Measurements from ENCODE around the gene ICOS.
A peak's percentile ranks its signal among the peaks of the same experiment; 100 is the strongest.
"Not testable (repeated sequence)": the region's sequence is repeated elsewhere in the genome, so short reads cannot be mapped to it uniquely, and the experiment has no call there.

Gene ICOS

DNA sequence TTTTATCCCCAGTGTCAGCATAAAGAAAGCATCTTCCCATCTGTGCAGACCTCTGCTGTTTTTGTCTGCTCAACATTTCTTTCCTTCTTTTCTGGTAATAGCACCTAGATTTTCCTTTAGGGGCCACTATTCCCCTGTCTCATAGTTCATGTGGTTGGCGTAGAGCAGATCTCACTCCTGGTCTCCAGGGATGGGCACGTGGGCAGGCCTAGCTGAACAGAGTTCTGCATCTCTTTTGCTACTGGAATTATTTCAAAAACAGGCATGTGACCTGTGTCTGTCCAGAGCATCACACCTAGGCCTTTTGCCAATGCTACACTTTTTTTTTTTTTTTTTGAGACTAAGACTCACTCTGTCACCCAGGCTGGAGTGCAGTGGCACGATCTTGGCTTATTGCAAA is 17.7 kb upstream of the ICOS start:
- no peaks in the 10 kb centered on the region for H3K79me2 ChIP-seq (ENCODE audit: insufficient read depth, low read length)
- TF ChIP-seq, protein P1, sequence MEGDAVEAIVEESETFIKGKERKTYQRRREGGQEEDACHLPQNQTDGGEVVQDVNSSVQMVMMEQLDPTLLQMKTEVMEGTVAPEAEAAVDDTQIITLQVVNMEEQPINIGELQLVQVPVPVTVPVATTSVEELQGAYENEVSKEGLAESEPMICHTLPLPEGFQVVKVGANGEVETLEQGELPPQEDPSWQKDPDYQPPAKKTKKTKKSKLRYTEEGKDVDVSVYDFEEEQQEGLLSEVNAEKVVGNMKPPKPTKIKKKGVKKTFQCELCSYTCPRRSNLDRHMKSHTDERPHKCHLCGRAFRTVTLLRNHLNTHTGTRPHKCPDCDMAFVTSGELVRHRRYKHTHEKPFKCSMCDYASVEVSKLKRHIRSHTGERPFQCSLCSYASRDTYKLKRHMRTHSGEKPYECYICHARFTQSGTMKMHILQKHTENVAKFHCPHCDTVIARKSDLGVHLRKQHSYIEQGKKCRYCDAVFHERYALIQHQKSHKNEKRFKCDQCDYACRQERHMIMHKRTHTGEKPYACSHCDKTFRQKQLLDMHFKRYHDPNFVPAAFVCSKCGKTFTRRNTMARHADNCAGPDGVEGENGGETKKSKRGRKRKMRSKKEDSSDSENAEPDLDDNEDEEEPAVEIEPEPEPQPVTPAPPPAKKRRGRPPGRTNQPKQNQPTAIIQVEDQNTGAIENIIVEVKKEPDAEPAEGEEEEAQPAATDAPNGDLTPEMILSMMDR (IDR thresholded peaks at IDR 0.05; ENCODE audit: low read length) = no peak
- TF ChIP-seq EZH2 (IDR thresholded peaks at IDR 0.05; ENCODE audit: borderline replicate concordance, low read length) = no peak
- no peaks in the 10 kb centered on the region for H3K4me1 ChIP-seq (ENCODE audit: insufficient read depth, low read length, severe bottlenecking)
- H3K4me3 ChIP-seq (ENCODE audit: low read depth, low read length, poor library complexity, severe bottlenecking) = no peak overlapping the region
- H3F3A ChIP-seq (ENCODE audit: insufficient read depth, low read length) = no peaks in the 10 kb centered on the region
- no peak overlapping the region for H3K27ac ChIP-seq (ENCODE audit: low read depth, low read length, poor library complexity, severe bottlenecking)
- no peak overlapping the region for H3K4me2 ChIP-seq (ENCODE audit: low read length)
- no peaks in the 10 kb centered on the region for H3K36me3 ChIP-seq (ENCODE audit: insufficient read depth, low read length)
- H3K9me2 ChIP-seq (ENCODE audit: low read depth, low read length) = no peaks in the 10 kb centered on the region; the same call in 1 of the 2 replicates
- H3K9me3 ChIP-seq (ENCODE audit: low read length) = no peaks in the 10 kb centered on the region
- H3K27me3 ChIP-seq (ENCODE audit: insufficient read depth, low read length) = no peaks in the 10 kb centered on the region
- H2AFZ ChIP-seq (ENCODE audit: low read length) = no peak overlapping the region
- no peak overlapping the region for H3K9ac ChIP-seq (ENCODE audit: low read length)
- no peaks in the 10 kb centered on the region for H4K20me1 ChIP-seq (ENCODE audit: insufficient read depth, low read length)

DNA sequence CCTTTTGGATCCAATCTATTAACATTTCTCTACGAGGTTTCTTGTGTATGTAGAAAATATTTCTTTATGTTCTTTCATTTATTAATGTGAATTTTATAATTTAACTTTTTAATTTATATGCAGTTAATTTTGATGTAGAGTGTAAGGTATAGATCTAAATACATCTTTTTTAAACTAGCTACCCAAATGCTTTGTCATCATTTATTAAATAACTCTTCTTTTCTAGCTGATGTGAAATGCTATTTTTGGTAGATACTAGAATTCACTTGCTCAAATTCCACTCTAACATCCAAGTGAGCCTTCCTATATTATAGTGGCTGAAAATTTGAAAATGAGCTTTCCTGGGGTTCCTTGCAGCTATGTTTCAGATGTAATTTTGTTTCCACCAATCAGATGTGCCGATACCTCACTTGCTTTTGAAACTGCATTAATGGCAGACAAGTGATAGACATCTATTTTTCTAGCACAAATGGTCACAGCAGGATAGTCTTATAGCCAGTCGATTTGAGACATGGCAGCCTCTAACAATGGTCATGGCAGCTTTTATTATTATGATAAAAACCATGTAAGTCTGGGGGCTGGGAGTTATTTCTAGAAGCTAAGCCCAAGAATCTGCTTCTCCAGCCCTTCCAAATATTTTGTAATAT is 10.9 kb upstream of the ICOS start:
- no peaks in the 10 kb centered on the region for H3K4me1 ChIP-seq (ENCODE audit: insufficient read depth, low read length, severe bottlenecking)
- no peaks in the 10 kb centered on the region for H3K79me2 ChIP-seq (ENCODE audit: insufficient read depth, low read length)
- H3K27ac ChIP-seq (ENCODE audit: low read depth, low read length, poor library complexity, severe bottlenecking) = no peak overlapping the region
- no peaks in the 10 kb centered on the region for H4K20me1 ChIP-seq (ENCODE audit: insufficient read depth, low read length)
- H3K36me3 ChIP-seq (ENCODE audit: insufficient read depth, low read length) = no peaks in the 10 kb centered on the region
- H3K4me3 ChIP-seq (ENCODE audit: low read depth, low read length, poor library complexity, severe bottlenecking) = no peak overlapping the region
- H2AFZ ChIP-seq (ENCODE audit: low read length) = no peak overlapping the region
- no peaks in the 10 kb centered on the region for H3K27me3 ChIP-seq (ENCODE audit: insufficient read depth, low read length)
- H3K9ac ChIP-seq (ENCODE audit: low read length) = no peak overlapping the region
- no peaks in the 10 kb centered on the region for H3F3A ChIP-seq (ENCODE audit: insufficient read depth, low read length)
- no peaks in the 10 kb centered on the region for H3K9me3 ChIP-seq (ENCODE audit: low read length)
- H3K9me2 ChIP-seq (ENCODE audit: low read depth, low read length) = no peaks in the 10 kb centered on the region; the same call in 1 of the 2 replicates
- TF ChIP-seq, protein P1 (IDR thresholded peaks at IDR 0.05; ENCODE audit: low read length) = no peak
- no peak for TF ChIP-seq EZH2 (IDR thresholded peaks at IDR 0.05; ENCODE audit: borderline replicate concordance, low read length)
- no peak overlapping the region for H3K4me2 ChIP-seq (ENCODE audit: low read length)

DNA sequence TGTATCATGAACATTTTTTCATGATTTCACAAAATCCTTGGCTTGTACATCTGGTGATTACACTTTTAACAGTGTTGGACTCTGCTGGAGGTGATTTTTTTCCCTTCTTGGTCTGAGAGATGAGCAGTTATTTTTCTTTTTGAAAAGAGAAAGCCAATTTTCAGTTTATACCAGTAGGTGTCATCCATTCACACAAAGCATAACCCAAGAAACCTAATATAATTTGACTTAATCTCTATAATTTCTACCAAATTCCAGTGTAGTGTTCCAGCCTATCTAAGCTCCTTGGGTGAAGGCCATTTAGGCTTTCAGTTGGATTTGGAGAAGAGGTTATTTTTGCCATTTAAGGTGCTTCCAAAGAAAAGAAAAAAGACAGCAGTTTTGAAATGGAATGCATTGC is 7.7 kb upstream of the ICOS start:
- H2AFZ ChIP-seq (ENCODE audit: low read length) = no peak overlapping the region

DNA sequence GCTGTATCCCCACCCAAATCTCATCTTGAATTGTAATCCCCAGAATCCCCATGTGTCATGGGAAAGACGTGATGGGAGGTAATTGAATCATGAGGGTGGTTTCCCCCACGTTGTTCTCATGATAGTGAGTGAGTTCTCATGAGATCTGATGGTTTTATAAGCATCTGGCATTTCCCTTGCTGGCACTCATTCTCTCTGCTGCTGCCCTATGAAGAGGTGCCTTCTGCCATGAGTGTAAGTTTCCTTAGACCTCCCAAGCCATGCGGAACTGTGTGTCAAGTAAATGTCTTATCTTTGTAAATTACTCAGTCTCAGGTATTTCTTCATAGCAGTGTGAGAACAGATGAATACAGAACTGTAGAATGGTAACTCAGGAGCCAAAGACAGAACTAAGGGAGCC is 5.3 kb upstream of the ICOS start:
- not testable (repeated sequence) for H4K20me1 ChIP-seq (ENCODE audit: insufficient read depth, low read length); H3K27ac ChIP-seq (ENCODE audit: low read depth, low read length, poor library complexity, severe bottlenecking); H3K4me3 ChIP-seq (ENCODE audit: low read depth, low read length, poor library complexity, severe bottlenecking)

More for the DNA sequence above, 7.7 kb upstream of the ICOS start:
- H3K27ac ChIP-seq (ENCODE audit: low read depth, low read length, poor library complexity, severe bottlenecking) = no peak overlapping the region
- H4K20me1 ChIP-seq (ENCODE audit: insufficient read depth, low read length) = no peaks in the 10 kb centered on the region
- no peaks in the 10 kb centered on the region for H3K9me2 ChIP-seq (ENCODE audit: low read depth, low read length)
- no peak overlapping the region for H3K4me2 ChIP-seq (ENCODE audit: low read length)
- H3K36me3 ChIP-seq (ENCODE audit: insufficient read depth, low read length) = no peaks in the 10 kb centered on the region
- no peaks in the 10 kb centered on the region for H3K79me2 ChIP-seq (ENCODE audit: insufficient read depth, low read length)
- no peak overlapping the region for H3K9ac ChIP-seq (ENCODE audit: low read length)
- H3K9me3 ChIP-seq (ENCODE audit: low read length) = peaks cover 4% of the 10 kb centered on the region; the same call in 1 of the 2 replicates
- no peak overlapping the region for H3K4me3 ChIP-seq (ENCODE audit: low read depth, low read length, poor library complexity, severe bottlenecking)
- H3F3A ChIP-seq (ENCODE audit: insufficient read depth, low read length) = no peaks in the 10 kb centered on the region
- H3K27me3 ChIP-seq (ENCODE audit: insufficient read depth, low read length) = no peaks in the 10 kb centered on the region
- TF ChIP-seq, protein P1 (IDR thresholded peaks at IDR 0.05; ENCODE audit: low read length) = peak; percentile 35
- no peak for TF ChIP-seq EZH2 (IDR thresholded peaks at IDR 0.05; ENCODE audit: borderline replicate concordance, low read length)
- peaks cover 5% of the 10 kb centered on the region for H3K4me1 ChIP-seq (ENCODE audit: insufficient read depth, low read length, severe bottlenecking)

More for the DNA sequence above, 5.3 kb upstream of the ICOS start:
- H3F3A ChIP-seq (ENCODE audit: insufficient read depth, low read length); H3K9ac ChIP-seq (ENCODE audit: low read length); H3K4me1 ChIP-seq (ENCODE audit: insufficient read depth, low read length, severe bottlenecking); H3K27me3 ChIP-seq (ENCODE audit: insufficient read depth, low read length); H3K9me3 ChIP-seq (ENCODE audit: low read length); H3K36me3 ChIP-seq (ENCODE audit: insufficient read depth, low read length); H3K9me2 ChIP-seq (ENCODE audit: low read depth, low read length); H3K79me2 ChIP-seq (ENCODE audit: insufficient read depth, low read length); H3K4me2 ChIP-seq (ENCODE audit: low read length); H2AFZ ChIP-seq (ENCODE audit: low read length): not testable (repeated sequence)

Data from OCI-LY1 (cell line).